K562 (cell line): ENCODE data around the gene LRRC8E. TPM values are rescaled to one million over a fixed set of nuclear protein-coding genes. Genes with fewer than 3 reads are reported as not detected.

Experiments
- BCOR ChIP-seq: fragments of 450-650 bp; IDR thresholded peaks from 2 replicates; pipeline ENCODE4 v1.6.1; 2016
- DIDO1 ChIP-seq: fragments of 450-650 bp; IDR thresholded peaks from 2 replicates; pipeline ENCODE4 v1.6.1; 2016; ENCODE audit warnings: low read depth, missing biosample characterization, missing genetic modification characterization
- EGR1 ChIP-seq: fragments of 450-650 bp; conservative IDR thresholded peaks from 2 replicates; pipeline ENCODE4 v1.6.1; 2017; ENCODE audit warnings: mild to moderate bottlenecking
- EZH2 ChIP-seq: IDR thresholded peaks from 2 replicates; pipeline ENCODE4 v1.6.1; 2012; ENCODE audit warnings: low read depth, mild to moderate bottlenecking, inconsistent platforms, low read length, borderline replicate concordance
- HDAC3 ChIP-seq: fragments of 450-650 bp; IDR thresholded peaks from 2 replicates; pipeline ENCODE4 v1.6.1; 2018; ENCODE audit warnings: borderline replicate concordance, mild to moderate bottlenecking, moderate library complexity; ENCODE audit not compliant: partially characterized antibody
- HMG20A ChIP-seq: fragments of 450-650 bp; formaldehyde crosslinking; conservative IDR thresholded peaks from 2 replicates; pipeline ENCODE4 v1.4.0; 2020; ENCODE audit warnings: mild to moderate bottlenecking, mixed read lengths
- KAT8 ChIP-seq: fragments of 450-650 bp; IDR thresholded peaks from 2 replicates; pipeline ENCODE4 v1.6.1; 2016; ENCODE audit warnings: low read depth, mild to moderate bottlenecking
- KDM4B ChIP-seq, 2 experiments: fragments of 450-650 bp in 1 of 2; sonication (generic) in 1 of 2; IDR thresholded peaks; 2 replicates each; pipeline ENCODE4 v1.6.1; 2016 to 2017; ENCODE audit warnings: borderline replicate concordance in 2 of 2, antibody characterized with exemption in 1 of 2, low read depth in 1 of 2, mild to moderate bottlenecking in 1 of 2
- PML ChIP-seq: IDR thresholded peaks from 2 replicates; pipeline ENCODE4 v1.6.1; 2012; ENCODE audit warnings: low read length, inconsistent platforms
- SMARCE1 ChIP-seq: fragments of 450-650 bp; IDR thresholded peaks from 2 replicates; pipeline ENCODE4 v1.7.1; 2016; ENCODE audit warnings: mild to moderate bottlenecking
- ZNF146 ChIP-seq: IDR thresholded peaks from one replicate; pipeline ENCODE4 v1.6.1; 2018; ENCODE audit warnings: missing compliant biosample characterization; ENCODE audit not compliant: unreplicated experiment
- ZNF263 ChIP-seq: sonication (generic); formaldehyde crosslinking; IDR thresholded peaks from 2 replicates; pipeline ENCODE4 v1.8.0; 2022; ENCODE audit warnings: mild to moderate bottlenecking, missing genetic modification reagents, borderline replicate concordance
- ZNF316 ChIP-seq: fragments of 450-650 bp; IDR thresholded peaks from 2 replicates; pipeline ENCODE4 v1.6.1; 2016
- ZNF507 ChIP-seq: conservative IDR thresholded peaks from 2 replicates; pipeline ENCODE4 v1.6.1; 2017; ENCODE audit warnings: missing genetic modification characterization, missing compliant biosample characterization
- ZNF668 ChIP-seq: fragments of 250-450 bp; sonication (Bioruptor Pico); IDR thresholded peaks from 2 replicates; pipeline ENCODE4 v1.8.0; 2022; ENCODE audit warnings: mild to moderate bottlenecking, inconsistent platforms
- polyA plus RNA-seq, 8 experiments: library from polyadenylated mRNA; depleted of rRNA in 4 of 8; stranded (reverse) in 5 of 8; unstranded in 3 of 8; fragments of >200 nt; fragmentation: Nextera tagmentation in 2 of 8; fragmentation: Illumina TruSeq in 1 of 8; extraction: Ambion mirVana in 2 of 8; extraction: Trizol in 1 of 8; gene quantifications; 2 replicates each; pipeline versions ENCODE4 v1.2.1 to v1.2.3, GENCODE V29; 2011 to 2014; ENCODE audit warnings: inconsistent platforms in 1 of 8, missing spikeins in 1 of 8
- total RNA-seq, 7 experiments: library from RNA; depleted of rRNA in 6 of 7; stranded (reverse); fragments of >200 nt in 6 of 7; fragmentation: Illumina TruSeq in 2 of 7; extraction: Trizol in 2 of 7; gene quantifications; 2 replicates each; pipeline versions ENCODE4 v1.2.1 to v1.2.3, GENCODE V29; 2011 to 2021; ENCODE audit warnings: low replicate concordance in 1 of 7
- TF ChIP-seq, protein P1 (sequence below), 2 experiments: fragments of 450-650 bp in 1 of 2; sonication (generic) in 1 of 2; formaldehyde crosslinking in 1 of 2; IDR thresholded peaks; 2 replicates each; pipeline versions ENCODE4 v1.7.1 to v1.9.0; 2016 to 2022; ENCODE audit warnings: inconsistent platforms in 1 of 2, mild to moderate bottlenecking in 1 of 2, missing genetic modification reagents in 1 of 2
- TF ChIP-seq, protein P2 (sequence below): sonication (generic); formaldehyde crosslinking; IDR thresholded peaks from 2 replicates; pipeline ENCODE4 v1.9.0; 2022; ENCODE audit warnings: mild to moderate bottlenecking, missing genetic modification reagents
- TF ChIP-seq, protein P3 (sequence below): fragments of 200-800 bp; sonication (Bioruptor generic); IDR thresholded peaks from 2 replicates; pipeline ENCODE4 v1.6.1; 2017; ENCODE audit warnings: missing genetic modification characterization, missing compliant biosample characterization

Gene LRRC8E
- total and polyA plus RNA-seq, 9 of the 15 experiments (the other 6 are each of a cell fraction or from before 2014, with no cell fraction given), result 0.08 to 5.7 (median 3.5) TPM; not detected in 1

DNA sequence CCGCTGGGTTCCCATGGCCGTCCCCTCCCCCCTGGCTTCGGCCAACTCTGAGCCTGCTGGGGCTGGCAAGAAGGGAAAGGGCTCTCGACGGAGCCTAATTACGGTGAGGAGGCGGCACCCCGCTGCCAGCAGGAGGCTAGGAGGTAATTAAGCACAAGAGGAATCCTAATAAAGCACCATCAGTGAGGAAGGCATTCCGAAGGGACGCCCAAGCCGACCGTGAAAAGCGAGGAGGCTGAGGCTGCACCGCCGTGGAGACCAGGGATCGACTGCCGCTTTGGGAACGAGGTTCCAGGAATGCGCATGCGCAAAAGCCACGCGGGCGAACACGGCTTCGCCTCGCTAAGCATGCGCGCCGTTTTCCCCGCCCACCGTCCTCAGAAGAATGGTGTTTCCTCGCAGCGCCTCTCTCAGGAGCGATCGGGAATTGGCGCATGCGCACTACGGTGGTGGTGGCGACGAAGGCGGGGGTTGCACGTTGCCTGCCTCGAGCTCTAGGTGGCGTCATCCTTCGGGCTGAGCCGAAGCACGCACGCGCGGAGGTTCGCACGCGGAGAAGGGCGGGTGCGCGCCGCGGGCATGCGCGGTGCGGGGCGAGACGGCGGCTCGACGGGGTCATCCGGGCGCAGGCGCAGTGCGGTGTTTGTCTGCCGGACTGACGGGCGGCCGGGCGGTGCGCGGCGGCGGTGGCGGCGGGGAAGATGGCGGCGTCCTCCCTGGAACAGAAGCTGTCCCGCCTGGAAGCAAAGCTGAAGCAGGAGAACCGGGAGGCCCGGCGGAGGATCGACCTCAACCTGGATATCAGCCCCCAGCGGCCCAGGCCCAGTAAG is 15.1 kb downstream of the LRRC8E start, which contains the start of gene MAP2K7 (continued):
- TF ChIP-seq, protein P1, sequence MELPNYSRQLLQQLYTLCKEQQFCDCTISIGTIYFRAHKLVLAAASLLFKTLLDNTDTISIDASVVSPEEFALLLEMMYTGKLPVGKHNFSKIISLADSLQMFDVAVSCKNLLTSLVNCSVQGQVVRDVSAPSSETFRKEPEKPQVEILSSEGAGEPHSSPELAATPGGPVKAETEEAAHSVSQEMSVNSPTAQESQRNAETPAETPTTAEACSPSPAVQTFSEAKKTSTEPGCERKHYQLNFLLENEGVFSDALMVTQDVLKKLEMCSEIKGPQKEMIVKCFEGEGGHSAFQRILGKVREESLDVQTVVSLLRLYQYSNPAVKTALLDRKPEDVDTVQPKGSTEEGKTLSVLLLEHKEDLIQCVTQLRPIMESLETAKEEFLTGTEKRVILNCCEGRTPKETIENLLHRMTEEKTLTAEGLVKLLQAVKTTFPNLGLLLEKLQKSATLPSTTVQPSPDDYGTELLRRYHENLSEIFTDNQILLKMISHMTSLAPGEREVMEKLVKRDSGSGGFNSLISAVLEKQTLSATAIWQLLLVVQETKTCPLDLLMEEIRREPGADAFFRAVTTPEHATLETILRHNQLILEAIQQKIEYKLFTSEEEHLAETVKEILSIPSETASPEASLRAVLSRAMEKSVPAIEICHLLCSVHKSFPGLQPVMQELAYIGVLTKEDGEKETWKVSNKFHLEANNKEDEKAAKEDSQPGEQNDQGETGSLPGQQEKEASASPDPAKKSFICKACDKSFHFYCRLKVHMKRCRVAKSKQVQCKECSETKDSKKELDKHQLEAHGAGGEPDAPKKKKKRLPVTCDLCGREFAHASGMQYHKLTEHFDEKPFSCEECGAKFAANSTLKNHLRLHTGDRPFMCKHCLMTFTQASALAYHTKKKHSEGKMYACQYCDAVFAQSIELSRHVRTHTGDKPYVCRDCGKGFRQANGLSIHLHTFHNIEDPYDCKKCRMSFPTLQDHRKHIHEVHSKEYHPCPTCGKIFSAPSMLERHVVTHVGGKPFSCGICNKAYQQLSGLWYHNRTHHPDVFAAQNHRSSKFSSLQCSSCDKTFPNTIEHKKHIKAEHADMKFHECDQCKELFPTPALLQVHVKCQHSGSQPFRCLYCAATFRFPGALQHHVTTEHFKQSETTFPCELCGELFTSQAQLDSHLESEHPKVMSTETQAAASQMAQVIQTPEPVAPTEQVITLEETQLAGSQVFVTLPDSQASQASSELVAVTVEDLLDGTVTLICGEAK (IDR thresholded peaks at IDR 0.05), result 0 out of 2 replicates have a peak, but pooled peaks have one; percentile 33
- TF ChIP-seq, protein P1 (CRISPR knock-in tag; IDR thresholded peaks at IDR 0.05), result no peak
- TF ChIP-seq ZNF263 (CRISPR knock-in tag) (no peak), KDM4B (IDR thresholded peaks at IDR 0.05; ENCODE audit: borderline replicate concordance in 2 of 2, low read depth in 1 of 2) (0 out of 4 replicates have a peak, but pooled peaks of 1 of the 2 experiments have one; percentile 41), HDAC3 (no peak), SMARCE1 (no peak; the same call in 1 of the 2 replicates), EGR1 (peak; percentile 69), EZH2 (no peak), DIDO1 (no peak), BCOR (0 out of 2 replicates have a peak, but pooled peaks have one; percentile 13), ZNF316 (no peak), ZNF507 (tag) (no peak), ZNF668 (CRISPR knock-in tag) (no peak), HMG20A (no peak), PML (peak; percentile 68; the same call in 1 of the 2 replicates), KAT8 (no peak), ZNF146 (no peak)
- TF ChIP-seq, protein P2, sequence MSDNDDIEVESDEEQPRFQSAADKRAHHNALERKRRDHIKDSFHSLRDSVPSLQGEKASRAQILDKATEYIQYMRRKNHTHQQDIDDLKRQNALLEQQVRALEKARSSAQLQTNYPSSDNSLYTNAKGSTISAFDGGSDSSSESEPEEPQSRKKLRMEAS (CRISPR knock-in tag), result peak; percentile 99
- TF ChIP-seq, protein P3, sequence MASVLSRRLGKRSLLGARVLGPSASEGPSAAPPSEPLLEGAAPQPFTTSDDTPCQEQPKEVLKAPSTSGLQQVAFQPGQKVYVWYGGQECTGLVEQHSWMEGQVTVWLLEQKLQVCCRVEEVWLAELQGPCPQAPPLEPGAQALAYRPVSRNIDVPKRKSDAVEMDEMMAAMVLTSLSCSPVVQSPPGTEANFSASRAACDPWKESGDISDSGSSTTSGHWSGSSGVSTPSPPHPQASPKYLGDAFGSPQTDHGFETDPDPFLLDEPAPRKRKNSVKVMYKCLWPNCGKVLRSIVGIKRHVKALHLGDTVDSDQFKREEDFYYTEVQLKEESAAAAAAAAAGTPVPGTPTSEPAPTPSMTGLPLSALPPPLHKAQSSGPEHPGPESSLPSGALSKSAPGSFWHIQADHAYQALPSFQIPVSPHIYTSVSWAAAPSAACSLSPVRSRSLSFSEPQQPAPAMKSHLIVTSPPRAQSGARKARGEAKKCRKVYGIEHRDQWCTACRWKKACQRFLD, result no peak
